ENCODE data around the gene S100A6.

Gene S100A6

GRCh38 chr1:153546796-153547559, 11.2 kb upstream of the S100A6 start:
- Histone ChIP-seq H3K36me3 (ENCODE audit: insufficient read depth) (no peaks in the 10 kb centered on the region), H4K20me1 (ENCODE audit: insufficient read depth) (no peaks in the 10 kb centered on the region), H3K4me1 (ENCODE audit: low read depth, poor library complexity, severe bottlenecking) (peaks cover 28% of the 10 kb centered on the region), H2AFZ (ENCODE audit: low read depth) (no peak overlapping the region), H3K27ac (no peak overlapping the region), H3K4me2 (no peak overlapping the region), H3K4me3 (IDR thresholded peaks at IDR 0.05; ENCODE audit: insufficient read depth, low read depth, low read length) (no peak overlapping the region), H3K27me3 (ENCODE audit: insufficient read depth, low read depth) (no peaks in the 10 kb centered on the region), H3K9ac (no peak overlapping the region), H3K79me2 (ENCODE audit: insufficient read depth, low read depth) (no peaks in the 10 kb centered on the region)
- TF ChIP-seq, protein P1, sequence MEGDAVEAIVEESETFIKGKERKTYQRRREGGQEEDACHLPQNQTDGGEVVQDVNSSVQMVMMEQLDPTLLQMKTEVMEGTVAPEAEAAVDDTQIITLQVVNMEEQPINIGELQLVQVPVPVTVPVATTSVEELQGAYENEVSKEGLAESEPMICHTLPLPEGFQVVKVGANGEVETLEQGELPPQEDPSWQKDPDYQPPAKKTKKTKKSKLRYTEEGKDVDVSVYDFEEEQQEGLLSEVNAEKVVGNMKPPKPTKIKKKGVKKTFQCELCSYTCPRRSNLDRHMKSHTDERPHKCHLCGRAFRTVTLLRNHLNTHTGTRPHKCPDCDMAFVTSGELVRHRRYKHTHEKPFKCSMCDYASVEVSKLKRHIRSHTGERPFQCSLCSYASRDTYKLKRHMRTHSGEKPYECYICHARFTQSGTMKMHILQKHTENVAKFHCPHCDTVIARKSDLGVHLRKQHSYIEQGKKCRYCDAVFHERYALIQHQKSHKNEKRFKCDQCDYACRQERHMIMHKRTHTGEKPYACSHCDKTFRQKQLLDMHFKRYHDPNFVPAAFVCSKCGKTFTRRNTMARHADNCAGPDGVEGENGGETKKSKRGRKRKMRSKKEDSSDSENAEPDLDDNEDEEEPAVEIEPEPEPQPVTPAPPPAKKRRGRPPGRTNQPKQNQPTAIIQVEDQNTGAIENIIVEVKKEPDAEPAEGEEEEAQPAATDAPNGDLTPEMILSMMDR (conservative IDR thresholded peaks at IDR 0.05; ENCODE audit: low read depth, low read length) = no peak

DNA sequence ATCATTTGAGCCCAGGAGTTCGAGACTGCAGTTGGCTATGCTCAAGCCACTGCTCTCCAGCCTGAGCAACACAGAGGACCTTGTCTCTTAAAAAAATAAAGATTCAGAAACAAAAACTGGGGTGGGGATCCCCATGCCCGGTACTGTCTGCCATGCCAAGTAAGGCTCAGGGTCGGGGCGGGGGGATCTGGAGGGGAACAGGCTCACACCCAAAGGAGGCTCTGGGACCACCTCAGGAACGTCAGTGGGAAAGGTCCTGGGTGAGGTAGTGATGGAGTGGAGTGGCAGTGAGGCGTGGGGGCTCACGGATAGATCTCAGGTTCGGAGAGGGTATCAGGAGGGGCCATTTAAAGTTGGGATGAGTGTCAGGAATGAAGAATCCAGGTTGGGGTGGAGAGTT, 10.6 kb upstream of the S100A6 start:
- H3K9ac ChIP-seq = peak overlapping the region; percentile 62; the same call in 1 of the 2 replicates
- TF ChIP-seq, protein P1 (conservative IDR thresholded peaks at IDR 0.05; ENCODE audit: low read depth, low read length) = no peak
- peak overlapping the region; percentile 68; the same call in 1 of the 2 replicates for H3K27ac ChIP-seq
- no peak overlapping the region; the same call in 1 of the 2 replicates for H3K4me2 ChIP-seq
- H4K20me1 ChIP-seq (ENCODE audit: insufficient read depth) = no peaks in the 10 kb centered on the region
- no peak overlapping the region for H3K4me3 ChIP-seq (IDR thresholded peaks at IDR 0.05; ENCODE audit: insufficient read depth, low read depth, low read length)
- H3K79me2 ChIP-seq (ENCODE audit: insufficient read depth, low read depth) = no peaks in the 10 kb centered on the region
- no peaks in the 10 kb centered on the region for H3K36me3 ChIP-seq (ENCODE audit: insufficient read depth)
- peaks cover 28% of the 10 kb centered on the region for H3K4me1 ChIP-seq (ENCODE audit: low read depth, poor library complexity, severe bottlenecking)
- H2AFZ ChIP-seq (ENCODE audit: low read depth) = peak overlapping the region; percentile 95; the same call in 1 of the 2 replicates
- H3K27me3 ChIP-seq (ENCODE audit: insufficient read depth, low read depth) = no peaks in the 10 kb centered on the region

DNA sequence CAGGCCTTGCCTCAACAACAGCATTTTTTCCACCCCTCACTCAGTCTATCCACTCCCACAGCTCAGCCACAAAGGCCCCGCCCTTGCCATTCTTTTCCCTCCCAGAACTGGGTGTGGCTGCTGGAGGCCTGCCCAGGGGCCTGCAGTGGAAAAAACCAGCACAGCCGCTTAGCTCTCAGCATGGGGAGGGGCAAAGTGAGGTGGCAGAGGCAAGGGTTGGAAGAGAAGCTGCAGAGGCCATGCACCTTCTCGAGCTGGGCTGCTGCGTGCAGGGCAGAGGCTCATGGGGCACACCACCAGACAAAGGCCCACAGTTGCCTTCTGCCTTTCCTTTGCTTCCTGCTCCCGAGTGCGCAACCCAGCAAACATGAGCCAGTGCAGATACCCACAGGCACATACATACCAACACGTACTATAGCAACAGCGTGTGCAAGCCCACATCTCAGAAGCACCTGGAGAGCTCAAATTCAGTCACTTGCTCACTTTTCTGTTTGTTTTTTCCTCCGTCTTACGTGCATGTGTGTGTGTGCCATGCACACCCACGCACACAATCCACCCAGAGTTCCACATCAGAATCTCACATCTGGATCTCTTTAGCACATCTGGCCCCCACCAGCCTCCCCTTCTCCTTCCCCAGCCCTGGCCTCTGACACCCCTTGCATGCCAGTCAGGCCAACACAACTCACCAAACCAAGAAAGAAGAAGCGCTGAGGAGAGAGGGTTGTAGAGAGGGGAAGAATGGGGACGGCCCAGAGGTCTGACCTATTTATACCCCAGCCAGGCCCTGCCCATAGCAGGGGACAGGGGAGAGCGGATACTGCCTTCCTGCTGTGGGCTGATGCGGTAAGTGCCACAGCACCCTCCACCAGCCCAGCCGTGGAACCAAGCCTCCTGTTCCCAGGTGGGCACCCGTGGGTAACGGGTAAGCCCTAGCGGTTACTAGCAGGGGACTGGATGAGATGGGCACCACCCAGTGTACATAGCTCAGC, 9.6 kb upstream of the S100A6 start, which contains the start of gene S100A4:
TSS of gene S100A4 (minus strand) at position 740 of the 989 bp plus-strand sequence. CDS start 1,012 bp downstream, outside the sequence.
- Histone ChIP-seq H3K4me2 (peak within 1 kb of the TSS; percentile 85), H3K4me3 (IDR thresholded peaks at IDR 0.05; ENCODE audit: insufficient read depth, low read depth, low read length) (peak within 1 kb of the TSS; percentile 95), H3K9ac (peak within 1 kb of the TSS; percentile 62), H3K36me3 (ENCODE audit: insufficient read depth) (no peaks in the 10 kb centered on the region), H3K79me2 (ENCODE audit: insufficient read depth, low read depth) (no peaks in the 10 kb centered on the region), H3K4me1 (ENCODE audit: low read depth, poor library complexity, severe bottlenecking) (peaks cover 28% of the 10 kb centered on the region), H3K27me3 (ENCODE audit: insufficient read depth, low read depth) (no peaks in the 10 kb centered on the region), H4K20me1 (ENCODE audit: insufficient read depth) (no peaks in the 10 kb centered on the region), H2AFZ (ENCODE audit: low read depth) (peak within 1 kb of the TSS; percentile 95), H3K27ac (peak within 1 kb of the TSS; percentile 68)
- TF ChIP-seq, protein P1 (conservative IDR thresholded peaks at IDR 0.05; ENCODE audit: low read depth, low read length) = no peak

DNA sequence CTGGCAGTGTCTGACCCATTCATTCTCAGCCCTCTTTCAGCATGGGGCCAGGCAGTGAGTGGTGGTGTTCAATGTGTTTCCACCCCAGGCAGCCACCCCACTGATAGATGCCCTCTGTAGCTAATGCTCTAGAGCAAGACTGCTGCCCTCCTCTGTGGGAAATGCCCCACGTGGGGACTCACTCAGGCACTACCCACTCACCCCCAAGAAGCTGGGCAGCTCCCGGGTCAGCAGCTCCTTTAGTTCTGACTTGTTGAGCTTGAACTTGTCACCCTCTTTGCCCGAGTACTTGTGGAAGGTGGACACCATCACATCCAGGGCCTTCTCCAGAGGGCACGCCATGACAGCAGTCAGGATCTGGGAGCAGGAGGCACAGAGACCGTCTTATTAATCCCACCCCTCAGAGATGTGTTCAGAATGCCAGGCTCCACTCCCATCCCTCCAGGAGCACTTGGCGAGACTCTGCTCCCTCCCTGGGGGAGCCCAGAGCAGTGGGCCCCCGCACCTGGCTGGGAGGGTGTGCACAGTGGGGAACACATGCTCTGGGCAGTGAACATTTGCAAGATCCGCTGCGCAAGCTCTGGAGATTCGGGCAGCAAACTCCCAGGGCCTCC, 8.8 kb upstream of the S100A6 start:
- H3K4me3 ChIP-seq (IDR thresholded peaks at IDR 0.05; ENCODE audit: insufficient read depth, low read depth, low read length) = peak overlapping the region; percentile 95
- H3K9ac ChIP-seq = peak overlapping the region; percentile 62
- peak overlapping the region; percentile 85 for H3K4me2 ChIP-seq

More for the DNA sequence above, 8.8 kb upstream of the S100A6 start:
- peaks cover 28% of the 10 kb centered on the region for H3K4me1 ChIP-seq (ENCODE audit: low read depth, poor library complexity, severe bottlenecking)
- TF ChIP-seq, protein P1 (conservative IDR thresholded peaks at IDR 0.05; ENCODE audit: low read depth, low read length) = no peak
- no peaks in the 10 kb centered on the region for H3K36me3 ChIP-seq (ENCODE audit: insufficient read depth)
- no peaks in the 10 kb centered on the region for H3K27me3 ChIP-seq (ENCODE audit: insufficient read depth, low read depth)
- H4K20me1 ChIP-seq (ENCODE audit: insufficient read depth) = no peaks in the 10 kb centered on the region
- H3K79me2 ChIP-seq (ENCODE audit: insufficient read depth, low read depth) = no peaks in the 10 kb centered on the region
- H2AFZ ChIP-seq (ENCODE audit: low read depth) = peak overlapping the region; percentile 95
- peak overlapping the region; percentile 68 for H3K27ac ChIP-seq

Data from KMS-11 (cell line).